NCI-H69 (cell line): ENCODE measurements around the gene COX15.
"Not testable (repeated sequence)": the region's sequence is repeated elsewhere in the genome, so short reads cannot be mapped to it uniquely, and the experiment has no call there.

Source experiments
- DNase-seq: peaks from one replicate; lab custom pipeline; 2025; lab: John Stamatoyannopoulos, UW

Gene COX15

GRCh38 chr10:99732033-99732842 lies at the start of gene COX15, which contains the start of gene CUTC:
Gene COX15, minus strand, starts transcription at chr10:99732127. Its CDS starts 78 bp downstream, at chr10:99732049.
Gene CUTC, plus strand, starts transcription at chr10:99732234. Its CDS starts 115 bp downstream, at chr10:99732349.
- peak; percentile 96 for DNase-seq

- no peak for DNase-seq
These were observed 47.4 kb upstream of the COX15 start for GRCh38 chr10:99779335-99779734.

- no peak for DNase-seq
These were observed 46.2 kb upstream of the COX15 start for GRCh38 chr10:99777918-99778714.

GRCh38 chr10:99775850-99776249 lies 43.9 kb upstream of the COX15 start:
- no peak for DNase-seq

- no peak for DNase-seq
These were observed 38.6 kb upstream of the COX15 start for GRCh38 chr10:99770408-99771045.

- no peak for DNase-seq
These were observed 37.8 kb upstream of the COX15 start for GRCh38 chr10:99769706-99770105.

- DNase-seq, result peak; percentile 8
These were observed 36.6 kb upstream of the COX15 start for GRCh38 chr10:99768556-99768955.

- no peak for DNase-seq
These were observed 36.0 kb upstream of the COX15 start for GRCh38 chr10:99767901-99768300.

- no peak for DNase-seq
These were observed 34.4 kb upstream of the COX15 start for GRCh38 chr10:99766302-99766681.

- DNase-seq, result no peak
These were observed 33.9 kb upstream of the COX15 start for GRCh38 chr10:99765672-99766301.

GRCh38 chr10:99761365-99761764 lies 29.4 kb upstream of the COX15 start:
- no peak for DNase-seq

- DNase-seq, result no peak
These were observed 28.4 kb upstream of the COX15 start for GRCh38 chr10:99760321-99760720.

GRCh38 chr10:99758211-99758891 lies 26.4 kb upstream of the COX15 start:
- no peak for DNase-seq

- DNase-seq, result no peak
These were observed 24.2 kb upstream of the COX15 start for GRCh38 chr10:99756159-99756558.

- DNase-seq, result no peak
These were observed 22.7 kb upstream of the COX15 start for GRCh38 chr10:99754670-99755069.

GRCh38 chr10:99750641-99751040 lies 18.7 kb upstream of the COX15 start:
- DNase-seq, result no peak

GRCh38 chr10:99748823-99749451 lies 17.0 kb upstream of the COX15 start:
- DNase-seq, result no peak

- DNase-seq, result not testable (repeated sequence)
These were observed 14.2 kb upstream of the COX15 start for GRCh38 chr10:99746166-99746565.

GRCh38 chr10:99743841-99744240 lies 11.9 kb upstream of the COX15 start:
- DNase-seq, result no peak

GRCh38 chr10:99742701-99743100 lies 10.8 kb upstream of the COX15 start:
- no peak for DNase-seq

GRCh38 chr10:99742254-99742653 lies 10.3 kb upstream of the COX15 start:
- no peak for DNase-seq
